HCT116 (cell line): ENCODE measurements around the gene ASCL1. TPM values are rescaled to one million over a fixed set of nuclear protein-coding genes. Genes with fewer than 3 reads are reported as not detected.

Experiments used
- ATAC-seq: fragments of 200-7000 bp; cut with Tn5 transposase; 2 replicates; pipeline ENCODE4 v1.9.1; 2020; ENCODE audit warnings: mild to moderate bottlenecking, moderate library complexity
- BruUV-seq: library from RNA; stranded (reverse); fragments of 400-500 nt; replicated peaks from 2 replicates; lab custom pipeline; 2021; lab: Mats Ljungman, UMichigan
- CTCF ChIA-PET: fragments of 300-600 bp; sonication (Branson Sonifier 250); formaldehyde crosslinking; loops from one replicate; lab custom pipeline; 2021; ENCODE audit warnings: antibody characterized with exemption; lab: Charles Lee
- POLR2A ChIA-PET: fragments of 300-600, 350-600 bp; sonication (Branson Sonifier 250); formaldehyde crosslinking; loops from one replicate; lab custom pipeline; 2021; ENCODE audit warnings: antibody characterized with exemption; lab: Charles Lee
- RAD21 ChIA-PET, 2 experiments: fragments of 300-600 bp; sonication (Branson Sonifier 250); formaldehyde crosslinking; loops; one replicate each; lab custom pipeline; 2023; ENCODE audit warnings: low total read pairs in 2 of 2; ENCODE audit not compliant: uncharacterized antibody in 2 of 2, unreplicated experiment in 2 of 2, low non-redundant PET in 1 of 2; lab: Charles Lee
- DNase-seq: peaks from one replicate; pipeline ENCODE4 v3.0.0-alpha.2; 2010; ENCODE audit warnings: low read depth, low spot score
- H2AFZ ChIP-seq: fragments of 200-600 bp; shearing (Covaris generic), sonication (generic); 2 replicates; pipeline ENCODE4 v1.6.1; 2017; ENCODE audit warnings: low read depth, mixed run types, mixed read lengths, antibody characterized with exemption, low read length; ENCODE audit not compliant: poor library complexity, severe bottlenecking
- H3K27ac ChIP-seq: 2 replicates; pipeline ENCODE4 v1.5.1; 2012; ENCODE audit warnings: low read depth, low read length
- H3K27me3 ChIP-seq: fragments of 200-600 bp; sonication (generic); 2 replicates; pipeline ENCODE4 v1.6.1; 2016; ENCODE audit warnings: mixed run types, low read length, mixed read lengths; ENCODE audit not compliant: insufficient read depth
- H3K36me3 ChIP-seq, 2 experiments: fragments of 200-500 bp in 1 of 2; fragments of 200-600 bp in 1 of 2; sonication (Bioruptor generic) in 1 of 2; sonication (generic) in 1 of 2; 2 replicates each; pipeline versions ENCODE4 v1.5.1 to v1.6.1; 2014 to 2016; ENCODE audit warnings: low read length in 2 of 2, inconsistent platforms in 1 of 2, mixed read lengths in 1 of 2, mixed run types in 1 of 2; ENCODE audit not compliant: insufficient read depth in 2 of 2, control insufficient read depth in 1 of 2
- H3K4me1 ChIP-seq, 2 experiments: fragments of 200-600 bp in 1 of 2; sonication (generic) in 1 of 2; 2 replicates each; pipeline versions ENCODE4 v1.5.1 to v1.6.1; 2012 to 2017; ENCODE audit warnings: low read length in 2 of 2, inconsistent platforms in 1 of 2, mild to moderate bottlenecking in 1 of 2, mixed read lengths in 1 of 2, mixed run types in 1 of 2, moderate library complexity in 1 of 2; ENCODE audit not compliant: insufficient read depth in 2 of 2, control insufficient read depth in 1 of 2
- H3K4me2 ChIP-seq: fragments of 200-600 bp; sonication (generic); 2 replicates; pipeline ENCODE4 v1.6.1; 2017; ENCODE audit warnings: mixed run types, low read length, mixed read lengths
- H3K4me3 ChIP-seq, 2 experiments: fragments of 200-600 bp in 1 of 2; sonication (generic) in 1 of 2; replicated peaks in 1 of 2; 2 replicates each; pipeline ENCODE4 v1.5.1; 2011 to 2016; ENCODE audit warnings: low read length in 2 of 2, control low read depth in 1 of 2, low read depth in 1 of 2, mild to moderate bottlenecking in 1 of 2, mixed read lengths in 1 of 2, mixed run types in 1 of 2
- H3K79me2 ChIP-seq: fragments of 200-600 bp; sonication (generic); 2 replicates; pipeline ENCODE4 v1.6.1; 2017; ENCODE audit warnings: mild to moderate bottlenecking, mixed run types, low read length, moderate library complexity, mixed read lengths; ENCODE audit not compliant: insufficient read depth
- H3K9ac ChIP-seq: fragments of 200-600 bp; sonication (generic); 2 replicates; pipeline ENCODE4 v1.6.1; 2016; ENCODE audit warnings: low read length, mixed read lengths
- H3K9me2 ChIP-seq: fragments of 200-600 bp; sonication (generic), shearing (Covaris generic); 2 replicates; pipeline ENCODE4 v1.6.1; 2017; ENCODE audit warnings: mixed run types, mild to moderate bottlenecking, moderate library complexity; ENCODE audit not compliant: insufficient read depth
- H3K9me3 ChIP-seq, 2 experiments: fragments of 200-500 bp in 1 of 2; fragments of 200-600 bp in 1 of 2; sonication (Bioruptor generic) in 1 of 2; sonication (generic) in 1 of 2; 2 replicates each; pipeline ENCODE4 v1.6.1; 2014 to 2017; ENCODE audit warnings: low read length in 2 of 2, mixed read lengths in 2 of 2, inconsistent platforms in 1 of 2, low read depth in 1 of 2, mild to moderate bottlenecking in 1 of 2, mixed run types in 1 of 2, moderate library complexity in 1 of 2; ENCODE audit not compliant: control insufficient read depth in 1 of 2, insufficient read depth in 1 of 2
- H4K20me1 ChIP-seq: fragments of 200-600 bp; sonication (generic), shearing (Covaris generic); 2 replicates; pipeline ENCODE4 v1.6.1; 2017; ENCODE audit warnings: mixed run types, mild to moderate bottlenecking, moderate library complexity; ENCODE audit not compliant: insufficient read depth
- ATF3 ChIP-seq: IDR thresholded peaks from 2 replicates; pipeline ENCODE4 v1.6.1; 2012
- CEBPB ChIP-seq: IDR thresholded peaks from 2 replicates; pipeline ENCODE4 v1.6.1; 2012; ENCODE audit warnings: low read depth
- CTCF ChIP-seq, 3 experiments: fragments of 200-600 bp in 1 of 3; sonication (generic) in 1 of 3; IDR thresholded peaks in 2 of 3; conservative IDR thresholded peaks in 1 of 3; 2 replicates each; pipeline ENCODE4 v1.5.1; 2012 to 2017; ENCODE audit warnings: low read depth in 2 of 3, low read length in 2 of 3, antibody characterized with exemption in 1 of 3, borderline replicate concordance in 1 of 3, control low read depth in 1 of 3, mild to moderate bottlenecking in 1 of 3, mixed read lengths in 1 of 3, mixed run types in 1 of 3, moderate library complexity in 1 of 3; ENCODE audit not compliant: insufficient read depth in 1 of 3
- EZH2phosphoT487 ChIP-seq: fragments of 200-600 bp; IDR thresholded peaks from 2 replicates; pipeline ENCODE4 v1.6.1; 2018; ENCODE audit warnings: antibody characterized with exemption, borderline replicate concordance
- MAX ChIP-seq: IDR thresholded peaks from 2 replicates; pipeline ENCODE4 v1.6.1; 2012
- POLR2AphosphoS5 ChIP-seq: IDR thresholded peaks from 2 replicates; pipeline ENCODE4 v1.6.1; 2011; ENCODE audit warnings: mild to moderate bottlenecking, low read depth, low read length, moderate library complexity
- SIN3A ChIP-seq: IDR thresholded peaks from 2 replicates; pipeline ENCODE4 v1.6.1; 2012; ENCODE audit warnings: low read depth
- SP1 ChIP-seq: IDR thresholded peaks from 2 replicates; pipeline ENCODE4 v1.6.1; 2012; ENCODE audit warnings: low read depth
- YY1 ChIP-seq: IDR thresholded peaks from 2 replicates; pipeline ENCODE4 v1.6.1; 2011; ENCODE audit warnings: low read length, low read depth, moderate library complexity, mild to moderate bottlenecking; ENCODE audit not compliant: insufficient replicate concordance; ENCODE audit errors: extremely low read depth
- ZBTB33 ChIP-seq: IDR thresholded peaks from 2 replicates; pipeline ENCODE4 v1.6.1; 2011; ENCODE audit warnings: mild to moderate bottlenecking, low read length, moderate library complexity; ENCODE audit not compliant: insufficient replicate concordance; ENCODE audit errors: extremely low read depth
- ZFX ChIP-seq: fragments of 450-650 bp; IDR thresholded peaks from 2 replicates; pipeline ENCODE4 v1.6.1; 2017
- ZNF274 ChIP-seq: fragments of 200-500 bp; sonication (Bioruptor generic); IDR thresholded peaks from 2 replicates; pipeline ENCODE4 v1.6.1; 2014; ENCODE audit warnings: mild to moderate bottlenecking, low read depth, low read length, inconsistent platforms
- intact Hi-C: fragments of 100-400 bp; cut with micrococcal nuclease; formaldehyde crosslinking; loops from 2 replicates; pipeline ENCODE4 v1.10.0; 2022
- total RNA-seq: library from RNA; stranded (reverse); gene quantifications from one replicate; pipeline ENCODE4 v1.2.1, GENCODE V29; 2021; ENCODE audit not compliant: unreplicated experiment

Gene ASCL1
- total RNA-seq, 1 experiment from 2014 or later, result not detected

GRCh38 chr12:102954134-102954533 lies 3.3 kb upstream of the ASCL1 start:
- H4K20me1 ChIP-seq, result no peaks in the 10 kb centered on the region
- no peaks in the 10 kb centered on the region for H3K79me2 ChIP-seq
- no peak overlapping the region for H2AFZ ChIP-seq
- no peaks in the 10 kb centered on the region for H3K9me2 ChIP-seq
- H3K9me3 ChIP-seq, result no peaks in the 10 kb centered on the region
- ATAC-seq (no peak), DNase-seq (no peak)
- H3K4me2 ChIP-seq, result no peak overlapping the region
- H3K27me3 ChIP-seq, result peaks cover 23% of the 10 kb centered on the region
- H3K9ac ChIP-seq, result no peak overlapping the region
- BruUV-seq, result no TSS peak
- no peaks in the 10 kb centered on the region for H3K4me1 ChIP-seq
- TF ChIP-seq MAX (no peak), CTCF (IDR thresholded peaks at IDR 0.05 in 2 of 3, conservative IDR thresholded peaks at IDR 0.05 in 1 of 3; ENCODE audit: borderline replicate concordance in 1 of 3, insufficient read depth in 1 of 3, low read depth in 2 of 3, low read length in 2 of 3) (no peak), ZNF274 (no peak)
- intact Hi-C loops, result no loop called here
- CTCF ChIA-PET, result no interaction called here
- POLR2A ChIA-PET, result no interaction called here
- RAD21 ChIA-PET, result no interaction called here
- no peak overlapping the region for H3K27ac ChIP-seq
- no peaks in the 10 kb centered on the region for H3K36me3 ChIP-seq
- H3K4me3 ChIP-seq, result no peak overlapping the region

GRCh38 chr12:102955926-102956737 lies 1.3 kb upstream of the ASCL1 start:
- Histone ChIP-seq H2AFZ (no peak overlapping the region), H3K9me2 (no peaks in the 10 kb centered on the region), H3K36me3 (no peaks in the 10 kb centered on the region), H3K4me1 (no peaks in the 10 kb centered on the region), H3K27me3 (peaks cover 19% of the 10 kb centered on the region), H3K9ac (no peak overlapping the region), H3K9me3 (no peaks in the 10 kb centered on the region), H3K27ac (no peak overlapping the region), H3K4me2 (no peak overlapping the region), H3K4me3 (no peak overlapping the region), H4K20me1 (no peaks in the 10 kb centered on the region), H3K79me2 (no peaks in the 10 kb centered on the region)
- ChIA-PET RAD21 (no interaction called here), CTCF (no interaction called here), POLR2A (no interaction called here)
- BruUV-seq, result no TSS peak
- intact Hi-C loops, result no loop called here
- DNase-seq, result no peak
- no peak for ATAC-seq
- TF ChIP-seq YY1 (no peak), POLR2AphosphoS5 (no peak), ZNF274 (no peak), ZFX (no peak), ATF3 (no peak), SP1 (no peak), CEBPB (no peak), EZH2phosphoT487 (no peak), ZBTB33 (no peak), SIN3A (no peak)
